CD4-positive, alpha-beta T cell treated with Interleukin-6 at 100 ng/mL for 8 hours (primary cell): Measurements from ENCODE around the gene MAMDC4.

Experiments
- DNase-seq: peaks from one replicate; pipeline ENCODE4 v3.0.0-alpha.2; 2020; ENCODE audit warnings: mixed read lengths, low spot score

Gene MAMDC4

DNA sequence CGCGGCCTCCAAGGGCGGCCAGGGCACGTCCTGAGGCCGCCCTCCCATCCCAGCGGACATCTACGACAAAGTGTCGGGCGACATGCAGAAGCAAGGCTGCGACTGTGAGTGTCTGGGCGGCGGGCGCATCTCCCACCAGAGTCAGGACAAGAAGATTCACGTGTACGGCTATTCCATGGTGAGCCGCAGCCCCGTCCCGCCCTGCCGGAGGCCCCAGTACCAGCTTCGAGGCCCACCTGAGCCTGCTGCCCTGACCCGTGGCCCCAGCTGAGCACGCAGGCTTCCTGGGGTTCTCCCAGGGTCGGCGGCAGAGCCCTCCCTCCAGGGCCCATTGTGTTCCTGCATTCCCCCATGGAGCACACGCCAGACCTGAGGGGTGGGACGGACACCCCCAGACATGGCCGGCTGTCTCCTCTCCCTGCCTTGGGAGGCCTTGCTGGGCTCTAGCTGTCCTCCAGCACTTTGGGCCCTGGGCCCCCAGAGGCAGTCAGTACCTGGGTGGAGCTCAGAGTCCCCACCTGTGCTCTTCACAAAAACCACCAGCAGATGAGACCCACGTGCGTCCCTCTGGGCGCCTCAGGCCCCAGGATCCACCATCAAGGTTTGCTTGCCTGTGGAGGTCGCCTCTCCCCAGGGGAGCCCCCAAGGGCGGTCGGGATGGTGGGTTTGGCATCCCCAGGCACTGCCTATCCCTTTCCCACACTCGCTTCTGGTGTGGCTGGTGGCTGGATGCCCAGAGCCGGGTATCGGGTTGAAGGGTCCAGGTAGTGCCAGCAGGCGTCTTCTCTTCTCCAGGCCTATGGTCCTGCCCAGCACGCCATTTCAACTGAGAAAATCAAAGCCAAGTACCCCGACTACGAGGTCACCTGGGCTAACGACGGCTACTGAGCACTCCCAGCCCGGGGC, 1.9 kb upstream of the MAMDC4 start:
- DNase-seq, result no peak

- DNase-seq, result no peak
These were observed 1.0 kb upstream of the MAMDC4 start for GRCh38 chr9:136850866-136851775.

- no peak for DNase-seq
These were observed 784 bp downstream of the MAMDC4 start for GRCh38 chr9:136852664-136853595.

GRCh38 chr9:136853596-136854112, 1.5 kb downstream of the MAMDC4 start:
- DNase-seq, result no peak

DNA sequence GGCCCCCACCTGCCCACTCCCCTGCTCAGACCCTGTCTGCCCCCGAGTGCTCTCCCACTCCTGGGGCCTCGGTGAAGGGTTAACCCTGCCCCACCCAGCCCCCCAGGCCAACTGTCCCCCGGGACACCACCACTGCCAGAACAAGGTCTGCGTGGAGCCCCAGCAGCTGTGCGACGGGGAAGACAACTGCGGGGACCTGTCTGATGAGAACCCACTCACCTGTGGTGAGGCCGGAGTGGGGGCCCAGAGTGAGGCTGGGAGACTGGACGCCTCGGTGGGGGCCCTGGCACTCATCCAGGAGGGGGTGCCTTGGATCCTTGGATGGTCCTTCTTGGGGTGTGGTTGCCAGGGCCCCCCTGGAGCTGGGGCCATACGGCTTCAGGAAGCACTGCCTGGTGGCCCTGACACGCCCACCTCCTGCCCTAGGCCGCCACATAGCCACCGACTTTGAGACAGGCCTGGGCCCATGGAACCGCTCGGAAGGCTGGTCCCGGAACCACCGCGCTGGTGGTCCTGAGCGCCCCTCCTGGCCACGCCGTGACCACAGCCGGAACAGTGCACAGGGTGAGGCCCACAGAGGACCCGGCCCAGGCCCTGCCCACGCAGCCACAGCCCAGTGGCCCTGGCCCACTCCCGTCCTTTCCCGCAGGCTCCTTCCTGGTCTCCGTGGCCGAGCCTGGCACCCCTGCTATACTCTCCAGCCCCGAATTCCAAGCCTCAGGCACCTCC, 2.1 kb downstream of the MAMDC4 start:
- DNase-seq, result no peak

- no peak for DNase-seq
These were observed 2.8 kb downstream of the MAMDC4 start for GRCh38 chr9:136854842-136855460.

DNA sequence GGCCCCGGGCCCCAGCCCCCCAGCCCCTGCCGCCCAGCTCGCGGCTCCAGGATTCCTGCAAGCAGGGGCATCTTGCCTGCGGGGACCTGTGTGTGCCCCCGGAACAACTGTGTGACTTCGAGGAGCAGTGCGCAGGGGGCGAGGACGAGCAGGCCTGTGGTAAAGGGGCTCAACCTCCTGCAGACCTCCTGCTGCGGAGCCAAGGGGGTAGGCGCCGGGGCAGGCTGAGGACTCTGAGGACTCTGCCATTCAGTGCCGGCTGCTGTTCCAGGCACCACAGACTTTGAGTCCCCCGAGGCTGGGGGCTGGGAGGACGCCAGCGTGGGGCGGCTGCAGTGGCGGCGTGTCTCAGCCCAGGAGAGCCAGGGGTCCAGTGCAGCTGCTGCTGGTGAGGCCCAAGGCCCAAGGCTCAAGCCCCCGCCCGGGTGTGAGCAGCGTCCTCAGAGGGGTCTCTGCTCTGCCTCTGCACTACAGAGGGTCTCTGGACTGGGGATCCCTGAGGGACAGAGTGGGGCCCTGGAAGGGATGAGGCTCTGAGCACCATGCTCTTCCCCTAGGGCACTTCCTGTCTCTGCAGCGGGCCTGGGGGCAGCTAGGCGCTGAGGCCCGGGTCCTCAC, 3.4 kb downstream of the MAMDC4 start:
- no peak for DNase-seq

GRCh38 chr9:136856079-136856476, 3.9 kb downstream of the MAMDC4 start:
- no peak for DNase-seq

DNA sequence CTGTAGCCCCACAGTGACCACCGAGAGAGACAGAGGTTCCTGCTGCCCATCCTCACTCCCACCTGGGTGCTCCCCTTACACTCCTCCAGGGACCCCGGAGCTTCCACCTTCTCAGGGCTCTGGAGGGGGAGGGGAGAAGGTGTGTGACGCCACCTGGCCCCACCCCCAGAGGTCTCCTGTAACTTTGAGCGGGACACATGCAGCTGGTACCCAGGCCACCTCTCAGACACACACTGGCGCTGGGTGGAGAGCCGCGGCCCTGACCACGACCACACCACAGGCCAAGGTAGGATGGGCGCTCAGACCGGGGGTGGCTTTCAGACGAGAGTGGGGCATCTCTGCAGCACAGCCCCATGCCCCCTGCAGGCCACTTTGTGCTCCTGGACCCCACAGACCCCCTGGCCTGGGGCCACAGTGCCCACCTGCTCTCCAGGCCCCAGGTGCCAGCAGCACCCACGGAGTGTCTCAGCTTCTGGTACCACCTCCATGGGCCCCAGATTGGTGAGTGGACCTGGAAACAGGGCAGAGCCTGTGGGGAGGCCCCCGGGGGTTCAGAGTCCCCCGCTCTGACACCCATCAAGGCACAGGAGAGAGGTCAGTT, 4.5 kb downstream of the MAMDC4 start:
- no peak for DNase-seq

DNA sequence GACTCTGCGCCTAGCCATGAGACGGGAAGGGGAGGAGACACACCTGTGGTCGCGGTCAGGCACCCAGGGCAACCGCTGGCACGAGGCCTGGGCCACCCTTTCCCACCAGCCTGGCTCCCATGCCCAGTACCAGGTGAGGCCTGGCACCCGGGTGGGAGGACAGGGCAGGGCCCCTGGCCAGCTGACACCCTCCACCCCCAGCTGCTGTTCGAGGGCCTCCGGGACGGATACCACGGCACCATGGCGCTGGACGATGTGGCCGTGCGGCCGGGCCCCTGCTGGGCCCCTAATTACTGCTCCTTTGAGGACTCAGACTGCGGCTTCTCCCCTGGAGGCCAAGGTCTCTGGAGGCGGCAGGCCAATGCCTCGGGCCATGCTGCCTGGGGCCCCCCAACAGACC, 5.0 kb downstream of the MAMDC4 start:
- no peak for DNase-seq

GRCh38 chr9:136857581-136858412, 5.7 kb downstream of the MAMDC4 start:
- DNase-seq, result no peak

DNA sequence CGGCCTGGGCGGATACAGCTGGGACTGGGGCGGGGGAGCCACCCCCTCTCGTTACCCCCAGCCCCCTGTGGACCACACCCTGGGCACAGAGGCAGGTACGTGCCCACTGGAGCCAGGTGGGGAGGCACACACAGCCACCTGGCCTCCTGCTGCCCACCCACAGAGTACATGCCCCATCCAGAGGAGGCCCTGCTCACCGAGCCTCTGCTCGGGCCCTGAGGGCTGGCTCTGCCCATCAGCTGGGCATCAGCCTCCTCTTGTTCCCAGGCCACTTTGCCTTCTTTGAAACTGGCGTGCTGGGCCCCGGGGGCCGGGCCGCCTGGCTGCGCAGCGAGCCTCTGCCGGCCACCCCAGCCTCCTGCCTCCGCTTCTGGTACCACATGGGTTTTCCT, 6.3 kb downstream of the MAMDC4 start:
- no peak for DNase-seq

DNA sequence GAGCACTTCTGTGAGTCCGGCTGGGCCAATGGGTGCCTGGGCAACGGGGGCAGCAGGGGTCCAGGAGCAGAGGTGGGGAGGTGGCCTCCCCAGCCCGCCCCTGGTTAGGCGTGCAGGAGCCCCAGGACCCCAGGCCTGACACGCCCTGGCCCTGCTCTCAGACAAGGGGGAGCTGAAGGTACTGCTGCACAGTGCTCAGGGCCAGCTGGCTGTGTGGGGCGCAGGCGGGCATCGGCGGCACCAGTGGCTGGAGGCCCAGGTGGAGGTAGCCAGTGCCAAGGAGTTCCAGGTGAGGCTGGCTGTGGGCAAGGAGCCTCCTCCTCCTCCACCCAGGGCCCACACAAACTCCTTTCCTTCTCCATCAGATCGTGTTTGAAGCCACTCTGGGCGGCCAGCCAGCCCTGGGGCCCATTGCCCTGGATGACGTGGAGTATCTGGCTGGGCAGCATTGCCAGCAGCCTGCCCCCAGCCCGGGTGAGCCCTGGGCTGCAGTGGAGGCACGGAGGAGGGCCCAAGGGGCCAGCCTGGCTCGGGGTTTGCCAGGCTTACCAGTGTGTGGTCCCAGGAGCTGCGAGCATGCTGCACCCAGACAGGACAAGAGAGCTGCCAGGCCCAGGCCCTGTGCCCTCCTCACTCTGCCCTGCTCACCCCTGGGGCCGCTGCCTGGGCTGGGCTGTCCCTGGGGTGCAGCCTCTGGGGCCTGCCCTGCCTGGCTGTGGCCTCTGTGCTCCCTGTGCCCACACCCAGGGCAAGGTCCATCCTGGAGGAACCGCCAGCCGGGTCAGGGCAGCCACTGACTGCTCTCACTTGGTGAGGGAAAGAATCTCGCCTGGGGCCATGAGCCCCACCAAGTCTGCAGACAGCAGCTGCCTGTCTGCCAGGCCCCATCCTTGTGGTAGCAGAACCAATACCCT, 7.0 kb downstream of the MAMDC4 start:
- DNase-seq, result no peak

DNA sequence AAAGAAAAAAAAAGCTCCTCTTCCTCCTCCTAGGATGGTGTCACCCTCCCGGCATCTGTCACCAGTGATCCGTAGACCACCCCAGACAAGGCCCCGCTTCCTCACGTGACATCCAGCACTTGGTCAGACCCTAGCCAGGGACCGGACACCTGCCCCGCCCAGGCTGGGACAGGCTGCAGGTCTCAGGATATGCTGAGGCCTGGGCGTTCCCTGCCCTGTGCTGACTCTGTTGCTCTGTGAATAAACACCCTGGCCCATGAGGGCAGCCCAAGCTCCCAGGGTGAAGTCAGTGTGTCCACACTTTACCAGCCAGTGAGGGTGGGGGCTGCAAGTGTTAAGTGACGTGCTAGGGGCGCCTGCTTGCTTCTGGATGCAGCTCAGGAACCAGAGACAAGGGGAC, 8.4 kb downstream of the MAMDC4 start:
- no peak for DNase-seq

- no peak for DNase-seq
These were observed 9.1 kb downstream of the MAMDC4 start for GRCh38 chr9:136860933-136861873.

DNA sequence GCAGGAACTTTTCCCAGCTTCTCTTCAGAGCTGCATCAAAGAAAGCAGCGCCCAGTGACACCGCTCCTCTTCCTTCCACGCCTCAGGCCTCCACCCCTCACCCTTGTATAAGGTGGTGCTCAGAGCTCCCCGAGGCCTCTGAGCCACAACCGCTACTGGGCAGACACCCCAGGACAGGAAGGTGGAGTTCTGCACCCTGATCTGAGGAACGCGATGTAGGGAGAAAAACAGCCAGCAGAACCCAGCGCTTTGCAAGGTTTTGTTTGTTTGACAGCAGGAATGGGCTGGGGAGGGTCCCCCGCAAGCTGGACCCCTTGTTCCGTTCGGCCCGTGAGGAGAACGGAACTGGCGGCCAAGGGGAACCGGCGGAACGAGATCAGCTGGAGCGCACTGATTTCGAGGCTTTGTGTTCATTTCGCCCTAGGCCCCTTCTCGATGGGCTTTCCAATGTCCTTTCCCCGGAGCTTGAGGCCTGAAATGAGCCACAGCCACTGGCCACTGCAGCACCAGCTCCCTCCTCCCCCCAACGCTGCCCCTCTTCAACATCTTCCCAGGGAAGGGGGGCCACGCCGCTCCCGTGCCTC, 9.8 kb downstream of the MAMDC4 start:
- no peak for DNase-seq
